OCI-M2 (cell line): Measurements from ENCODE around the gene SSBP3.

Experiments
- DNase-seq: peaks from one replicate; lab custom pipeline; 2025; ENCODE audit not compliant: unreplicated experiment; lab: John Stamatoyannopoulos, UW

Gene SSBP3

GRCh38 chr1:54191525-54191924 is 214.7 kb downstream of the SSBP3 start:
- DNase-seq, result no peak

- no peak for DNase-seq
Measured at GRCh38 chr1:54190526-54190925, 215.7 kb downstream of the SSBP3 start.

- DNase-seq, result no peak
Measured at GRCh38 chr1:54188291-54188690, 217.9 kb downstream of the SSBP3 start.

GRCh38 chr1:54186056-54186455 is 220.1 kb downstream of the SSBP3 start:
- no peak for DNase-seq

GRCh38 chr1:54180701-54181360 is 225.4 kb downstream of the SSBP3 start:
- no peak for DNase-seq

- DNase-seq, result no peak
Measured at GRCh38 chr1:54178296-54179070, 227.7 kb downstream of the SSBP3 start.

- DNase-seq, result no peak
Measured at GRCh38 chr1:54177726-54178125, 228.5 kb downstream of the SSBP3 start.

GRCh38 chr1:54176621-54177327 is 229.4 kb downstream of the SSBP3 start:
- DNase-seq, result no peak
